CD4-positive, CD25-positive, alpha-beta regulatory T cell (primary cell): Measurements from ENCODE around the gene ABCA4. TPM values are rescaled to one million over a fixed set of nuclear protein-coding genes. Genes with fewer than 3 reads are reported as not detected.

Source experiments
- ATAC-seq, 2 donors: fragments of 150-1000 bp; cut with Tn5 transposase; one replicate each; pipeline ENCODE4 v1.10.0; 2021; ENCODE audit warnings: low read depth in 2 of 2, moderate number of reproducible peaks in 2 of 2, moderate library complexity in 1 of 2
- DNase-seq, 3 donors: peaks; one replicate each; pipeline versions ENCODE4 v3.0.0 to v3.0.0-alpha.2; 2012 to 2022; ENCODE audit warnings: mixed read lengths in 1 of 3
- H3K27ac ChIP-seq: one replicate; pipeline ENCODE4 v1.7.0; 2013; ENCODE audit warnings: mild to moderate bottlenecking, low read length; ENCODE audit not compliant: insufficient read depth, poor library complexity, severe bottlenecking
- H3K27me3 ChIP-seq: one replicate; pipeline ENCODE4 v1.7.0; 2013; ENCODE audit warnings: low read length; ENCODE audit not compliant: control insufficient read depth, insufficient read depth
- H3K36me3 ChIP-seq: one replicate; pipeline ENCODE4 v1.7.0; 2013; ENCODE audit warnings: mild to moderate bottlenecking, low read length, moderate library complexity; ENCODE audit not compliant: control insufficient read depth, insufficient read depth
- H3K4me1 ChIP-seq: 2 replicates; pipeline ENCODE4 v1.7.0; 2013; ENCODE audit warnings: mild to moderate bottlenecking, low read length; ENCODE audit not compliant: insufficient read depth, control insufficient read depth, poor library complexity, severe bottlenecking
- H3K4me3 ChIP-seq: one replicate; pipeline ENCODE4 v1.7.0; 2013; ENCODE audit warnings: low read depth, mild to moderate bottlenecking, low read length, moderate library complexity
- H3K9me3 ChIP-seq, 2 experiments: 1 replicate in 1 of 2; 2 replicates in 1 of 2; pipeline ENCODE4 v1.7.0; 2013; ENCODE audit warnings: low read length in 2 of 2, mild to moderate bottlenecking in 1 of 2, moderate library complexity in 1 of 2; ENCODE audit not compliant: control insufficient read depth in 2 of 2
- H3K27ac Mint-ChIP-seq, 3 donors: one replicate each; pipeline ENCODE4 v1.8.0; 2020 to 2022; ENCODE audit warnings: mild to moderate bottlenecking in 3 of 3, mixed read lengths in 3 of 3, moderate library complexity in 2 of 3
- H3K27me3 Mint-ChIP-seq: one replicate; pipeline ENCODE4 v1.8.0; 2022; ENCODE audit warnings: mild to moderate bottlenecking, mixed read lengths
- H3K36me3 Mint-ChIP-seq: one replicate; pipeline ENCODE4 v1.8.0; 2020; ENCODE audit warnings: mixed read lengths
- H3K4me1 Mint-ChIP-seq, 4 donors: one replicate each; pipeline ENCODE4 v1.8.0; 2020 to 2022; ENCODE audit warnings: mixed read lengths in 4 of 4, mild to moderate bottlenecking in 1 of 4
- H3K4me3 Mint-ChIP-seq, 4 donors: one replicate each; pipeline ENCODE4 v1.8.0; 2020 to 2022; ENCODE audit warnings: mild to moderate bottlenecking in 4 of 4, mixed read lengths in 4 of 4, moderate library complexity in 3 of 4
- H3K9me3 Mint-ChIP-seq, 7 donors: one replicate each; pipeline ENCODE4 v1.8.0; 2020 to 2022; ENCODE audit warnings: mixed read lengths in 7 of 7, mild to moderate bottlenecking in 3 of 7, moderate library complexity in 2 of 7
- polyA plus RNA-seq, 4 donors: library from polyadenylated mRNA; unstranded; fragments of 300-500 nt; fragmentation: Illumina TruSeq; gene quantifications; one replicate each; pipeline ENCODE4 v1.2.3, GENCODE V29; 2021
- total RNA-seq: library from RNA; stranded (reverse); gene quantifications from one replicate; pipeline ENCODE4 v1.2.3, GENCODE V29; 2022

ABCA4 gene
- total and polyA plus RNA-seq, 5 donors from 2014 or later: not detected

GRCh38 chr1:94100785-94101612 is 19.9 kb downstream of the ABCA4 start:
- ATAC-seq (no peak), DNase-seq (no peak)
- no peak overlapping the region for H3K27ac ChIP-seq
- Mint-ChIP-seq H3K4me1 (no peaks in the 10 kb centered on the region), H3K27ac (no peak overlapping the region), H3K4me3 (no peak overlapping the region), H3K27me3 (peaks cover 7% of the 10 kb centered on the region), H3K9me3 (no peaks in the 10 kb centered on the region), H3K36me3 (no peaks in the 10 kb centered on the region)
- H3K9me3 ChIP-seq: no peaks in the 10 kb centered on the region
- H3K27me3 ChIP-seq: no peaks in the 10 kb centered on the region
- no peak overlapping the region for H3K4me3 ChIP-seq
- H3K4me1 ChIP-seq: no peaks in the 10 kb centered on the region
- H3K36me3 ChIP-seq: no peaks in the 10 kb centered on the region

- no peak for ATAC-seq
- H3K9me3 ChIP-seq: no peaks in the 10 kb centered on the region
- H3K36me3 Mint-ChIP-seq: no peaks in the 10 kb centered on the region
- H3K36me3 ChIP-seq: no peaks in the 10 kb centered on the region
- no peak for DNase-seq
- no peaks in the 10 kb centered on the region for H3K27me3 ChIP-seq
- no peak overlapping the region for H3K27ac ChIP-seq
- H3K4me1 Mint-ChIP-seq: no peaks in the 10 kb centered on the region
- H3K4me3 ChIP-seq: no peak overlapping the region
- H3K4me1 ChIP-seq: no peaks in the 10 kb centered on the region
- no peaks in the 10 kb centered on the region for H3K9me3 Mint-ChIP-seq
- H3K27me3 Mint-ChIP-seq: peaks cover 7% of the 10 kb centered on the region
- no peak overlapping the region for H3K27ac Mint-ChIP-seq
- no peak overlapping the region for H3K4me3 Mint-ChIP-seq
Measured at GRCh38 chr1:94100129-94100784, 20.7 kb downstream of the ABCA4 start.

GRCh38 chr1:94099303-94099702 is 21.6 kb downstream of the ABCA4 start:
- Mint-ChIP-seq H3K27me3 (no peaks in the 10 kb centered on the region), H3K4me1 (no peaks in the 10 kb centered on the region), H3K27ac (no peak overlapping the region), H3K36me3 (no peaks in the 10 kb centered on the region), H3K9me3 (no peaks in the 10 kb centered on the region), H3K4me3 (no peak overlapping the region)
- DNase-seq: no peak
- no peak for ATAC-seq
- H3K27me3 ChIP-seq: no peaks in the 10 kb centered on the region
- H3K4me3 ChIP-seq: no peak overlapping the region
- H3K36me3 ChIP-seq: no peaks in the 10 kb centered on the region
- no peaks in the 10 kb centered on the region for H3K9me3 ChIP-seq
- H3K27ac ChIP-seq: no peak overlapping the region
- no peaks in the 10 kb centered on the region for H3K4me1 ChIP-seq

GRCh38 chr1:94098585-94099111 is 22.3 kb downstream of the ABCA4 start:
- DNase-seq: no peak
- H3K36me3 Mint-ChIP-seq: no peaks in the 10 kb centered on the region
- Histone ChIP-seq H3K27me3 (no peaks in the 10 kb centered on the region), H3K4me1 (no peaks in the 10 kb centered on the region), H3K27ac (no peak overlapping the region), H3K9me3 (no peaks in the 10 kb centered on the region), H3K4me3 (no peak overlapping the region), H3K36me3 (no peaks in the 10 kb centered on the region)
- no peak overlapping the region for H3K4me3 Mint-ChIP-seq
- no peaks in the 10 kb centered on the region for H3K9me3 Mint-ChIP-seq
- H3K4me1 Mint-ChIP-seq: no peaks in the 10 kb centered on the region
- no peaks in the 10 kb centered on the region for H3K27me3 Mint-ChIP-seq
- no peak for ATAC-seq
- no peak overlapping the region for H3K27ac Mint-ChIP-seq

DNA sequence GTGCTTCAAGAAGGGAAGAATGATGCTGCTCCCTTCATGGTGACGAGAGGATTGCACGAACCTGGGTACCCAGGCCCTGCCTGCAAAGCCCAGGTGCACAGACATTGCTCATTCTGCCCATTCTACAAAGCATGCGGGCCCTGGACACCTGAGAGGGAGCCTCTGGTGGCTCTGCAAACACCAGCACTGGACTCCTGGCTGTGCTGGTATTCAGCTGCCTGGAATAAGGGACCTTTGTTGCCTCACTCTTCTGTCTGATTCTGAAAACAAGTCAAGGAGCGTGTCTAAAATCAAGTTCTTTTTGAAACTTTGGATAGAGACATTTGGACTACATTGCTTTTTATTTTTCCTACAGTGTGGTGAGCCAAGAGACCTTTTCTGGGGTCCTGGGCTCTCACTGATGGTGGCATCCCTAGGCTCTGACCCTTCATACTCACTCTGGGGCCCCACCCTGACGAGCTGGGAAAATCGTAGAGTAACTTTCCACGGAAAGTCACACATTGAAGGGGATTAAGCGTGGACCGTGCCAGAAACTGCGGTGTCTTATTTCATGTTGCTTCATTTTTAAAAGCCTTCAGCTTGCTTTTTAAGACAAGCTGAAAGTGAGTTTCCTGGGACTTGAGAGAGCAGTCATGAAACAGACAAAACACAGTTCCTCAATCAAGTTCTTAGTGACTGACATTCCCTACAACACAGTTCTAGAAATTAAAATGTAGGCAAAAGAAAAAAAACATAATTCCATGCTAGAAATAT is 24.0 kb downstream of the ABCA4 start:
- Mint-ChIP-seq H3K27me3 (peaks cover 4% of the 10 kb centered on the region), H3K9me3 (peaks cover 0 to 3% (median 0%) of the 10 kb centered on the region in 7 donors), H3K27ac (no peak overlapping the region), H3K4me3 (no peak overlapping the region), H3K4me1 (peaks cover 0 to 4% (median 0%) of the 10 kb centered on the region in 4 donors), H3K36me3 (no peaks in the 10 kb centered on the region)
- no peak for DNase-seq
- Histone ChIP-seq H3K27ac (no peak overlapping the region), H3K4me1 (no peaks in the 10 kb centered on the region), H3K27me3 (no peaks in the 10 kb centered on the region), H3K36me3 (no peaks in the 10 kb centered on the region), H3K9me3 (no peaks in the 10 kb centered on the region), H3K4me3 (no peak overlapping the region)
- no peak for ATAC-seq

DNA sequence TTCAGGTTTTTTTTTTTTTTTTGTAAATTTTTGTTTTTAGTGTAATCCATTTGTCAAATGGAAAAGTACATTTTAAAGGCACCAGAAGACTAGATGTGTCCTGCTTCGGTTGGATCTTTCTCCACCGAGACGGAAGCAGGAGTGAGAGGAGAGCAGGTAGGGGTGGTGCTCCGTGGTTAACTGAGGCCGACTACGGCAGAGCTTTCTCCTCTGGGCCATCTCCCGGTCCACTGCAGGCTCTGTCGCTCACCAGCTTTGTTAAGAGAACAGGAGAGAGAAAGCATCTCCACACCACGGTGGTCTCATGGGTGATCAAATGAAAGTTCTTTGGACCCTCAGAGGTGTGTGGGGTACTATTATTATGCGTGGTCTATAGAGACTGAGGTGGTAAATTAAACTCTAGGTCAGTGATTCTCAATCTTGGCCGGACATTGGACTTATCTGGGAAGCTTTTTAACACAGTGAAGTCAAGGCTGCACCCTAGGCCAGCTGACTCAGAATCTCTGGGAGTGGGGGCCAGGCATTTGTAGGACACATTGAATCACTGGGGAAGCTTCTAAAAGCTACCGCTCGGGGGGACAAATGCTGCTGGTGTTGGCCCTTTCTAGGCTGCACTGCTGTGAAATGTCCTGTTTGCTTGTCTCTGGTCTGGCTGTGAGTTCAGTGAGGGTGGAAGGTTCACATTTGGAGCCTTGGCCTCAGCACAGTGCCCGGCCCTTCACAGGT is 25.0 kb downstream of the ABCA4 start:
- no peaks in the 10 kb centered on the region for H3K36me3 Mint-ChIP-seq
- H3K4me3 Mint-ChIP-seq: no peak overlapping the region
- DNase-seq: no peak
- no peaks in the 10 kb centered on the region for H3K36me3 ChIP-seq
- peaks cover 4% of the 10 kb centered on the region for H3K27me3 Mint-ChIP-seq
- no peak overlapping the region for H3K27ac Mint-ChIP-seq
- H3K9me3 Mint-ChIP-seq: peaks cover 0 to 3% (median 0%) of the 10 kb centered on the region in 7 donors
- H3K27ac ChIP-seq: no peak overlapping the region
- H3K27me3 ChIP-seq: peaks cover 2% of the 10 kb centered on the region
- no peaks in the 10 kb centered on the region for H3K9me3 ChIP-seq
- H3K4me3 ChIP-seq: no peak overlapping the region
- no peak for ATAC-seq
- H3K4me1 Mint-ChIP-seq: peaks cover 0 to 4% (median 0%) of the 10 kb centered on the region in 4 donors
- H3K4me1 ChIP-seq: no peaks in the 10 kb centered on the region

GRCh38 chr1:94095112-94095637 is 25.8 kb downstream of the ABCA4 start:
- H3K4me1 Mint-ChIP-seq: peaks cover 0 to 4% (median 0%) of the 10 kb centered on the region in 4 donors
- peaks cover 4% of the 10 kb centered on the region for H3K27me3 Mint-ChIP-seq
- H3K4me3 Mint-ChIP-seq: no peak overlapping the region

More at GRCh38 chr1:94095112-94095637, 25.8 kb downstream of the ABCA4 start:
- no peaks in the 10 kb centered on the region for H3K36me3 ChIP-seq
- H3K27me3 ChIP-seq: peaks cover 2% of the 10 kb centered on the region
- H3K4me3 ChIP-seq: no peak overlapping the region
- H3K27ac Mint-ChIP-seq: no peak overlapping the region
- ATAC-seq: no peak
- no peaks in the 10 kb centered on the region for H3K4me1 ChIP-seq
- no peak for DNase-seq
- no peak overlapping the region for H3K27ac ChIP-seq
- no peaks in the 10 kb centered on the region for H3K9me3 ChIP-seq
- H3K9me3 Mint-ChIP-seq: peaks cover 0 to 4% (median 0%) of the 10 kb centered on the region in 7 donors
- no peaks in the 10 kb centered on the region for H3K36me3 Mint-ChIP-seq
